ENCODE results near the gene P4HA2. TPM values are rescaled to one million over a fixed set of nuclear protein-coding genes. Genes with fewer than 3 reads are reported as not detected.

P4HA2 gene
- total and polyA plus RNA-seq, 9 of the 15 experiments (the other 6 are each of a cell fraction or from before 2014, with no cell fraction given) = 9.6 to 50.0 (median 12.7) TPM

DNA sequence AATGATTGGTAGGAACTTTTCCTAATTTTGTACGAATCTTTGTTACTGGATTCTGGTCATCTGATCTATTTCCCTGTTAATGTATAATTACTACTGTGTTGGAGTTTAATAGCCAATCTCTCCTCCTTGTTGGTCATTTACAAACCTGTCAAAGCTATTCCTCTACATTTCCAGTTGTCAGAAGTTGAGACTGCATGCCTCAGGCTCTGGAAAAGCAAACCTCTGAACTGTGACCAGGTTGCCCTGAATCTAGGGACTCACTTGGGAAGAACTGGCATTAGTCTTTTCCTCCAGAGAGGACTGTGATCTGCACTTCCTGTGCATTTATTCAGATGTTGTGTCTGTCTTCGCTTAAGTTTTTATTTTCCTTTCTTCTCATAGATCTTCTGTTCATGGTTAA is 46.0 kb upstream of the P4HA2 start:
- DNase-seq (ENCODE audit: extremely low read depth in 1 of 4, low spot score in 3 of 4) (no peak), FAIRE-seq (no peak), ATAC-seq (no peak)
- CTCF ChIA-PET (ENCODE audit: low intra/inter-chr PET ratio) = interaction anchor here (2.0 kb wide), 1 partner anchor 42 kb away, joined by 11 read pairs; no protein-coding TSS in a partner anchor
- Histone ChIP-seq H3K9me3 (replicated peaks; ENCODE audit: control insufficient read depth, insufficient read depth, low read depth, low read length) (no peaks in the 10 kb centered on the region), H4K20me1 (replicated peaks; ENCODE audit: control insufficient read depth, insufficient read depth, low read length) (no peaks in the 10 kb centered on the region), H3K4me3 (no peak overlapping the region), H3K36me3 (ENCODE audit: control insufficient read depth, insufficient read depth, low read length) (peaks cover 10% of the 10 kb centered on the region; the same call in 2 of the 3 replicates), H3K9me1 (ENCODE audit: control insufficient read depth, insufficient read depth, low read length) (no peaks in the 10 kb centered on the region), H2AFZ (ENCODE audit: low read depth, low read length) (0 out of 2 replicates have a peak overlapping the region, but pooled peaks have one; percentile 1), H3K27me3 (ENCODE audit: control insufficient read depth in 2 of 2, insufficient read depth in 2 of 2, low read length in 2 of 2) (no peaks in the 10 kb centered on the region), H3K27ac (ENCODE audit: extremely low read depth, low read depth, low read length) (no peak overlapping the region), H3K4me2 (ENCODE audit: insufficient read depth, low read length) (no peak overlapping the region), H3K4me1 (replicated peaks in 1 of 2; ENCODE audit: control insufficient read depth in 2 of 2, insufficient read depth in 2 of 2, low read length in 2 of 2) (peaks cover 22 to 45% of the 10 kb centered on the region in 2 experiments; a peak in 4 of 5 replicates), H3K9ac (ENCODE audit: insufficient read depth in 1 of 2, low read depth in 2 of 2, low read length in 2 of 2) (peak overlapping the region in 1 of 2 experiments; percentile 82; a peak in 2 of 4 replicates), H3K79me2 (ENCODE audit: control insufficient read depth, insufficient read depth, low read length) (no peaks in the 10 kb centered on the region)
- 53% methylated on average over 2 of the region's 2 CpGs for WGBS (ENCODE audit: insufficient coverage, low coverage, missing lambda C conversion rate)
- POLR2A ChIA-PET = no interaction called here
- TF ChIP-seq KAT2B (IDR thresholded peaks at IDR 0.05; ENCODE audit: low read depth, low read length) (no peak), ZNF174 (CRISPR knock-in tag; IDR thresholded peaks at IDR 0.05) (no peak), SMAD2 (IDR thresholded peaks at IDR 0.05; ENCODE audit: low read depth, low read length) (no peak), LARP7 (IDR thresholded peaks at IDR 0.05) (no peak), ASH1L (IDR thresholded peaks at IDR 0.05; ENCODE audit: borderline replicate concordance, low read depth, partially characterized antibody) (no peak), ZNF76 (CRISPR knock-in tag; IDR thresholded peaks at IDR 0.05; ENCODE audit: borderline replicate concordance) (no peak)
- intact Hi-C loops (cut with micrococcal nuclease) = loop anchor here (2.0 to 5.0 kb wide), 2 partner anchors 36 to 95 kb away; partner anchors contain the start of gene SLC22A5
- no TSS peak for BruUV-seq (replicated peaks)
- in situ Hi-C loops (cut with MboI) = no loop called here

Measured in K562 (cell line).